ENCODE data around the gene ITGA1. TPM values are rescaled to one million over a fixed set of nuclear protein-coding genes. Genes with fewer than 3 reads are reported as not detected.
"Not testable (repeated sequence)": the region's sequence is repeated elsewhere in the genome, so short reads cannot be mapped to it uniquely, and the experiment has no call there.

The ITGA1 gene
- total RNA-seq, 1 donor from 2014 or later = 42.7 TPM

DNA sequence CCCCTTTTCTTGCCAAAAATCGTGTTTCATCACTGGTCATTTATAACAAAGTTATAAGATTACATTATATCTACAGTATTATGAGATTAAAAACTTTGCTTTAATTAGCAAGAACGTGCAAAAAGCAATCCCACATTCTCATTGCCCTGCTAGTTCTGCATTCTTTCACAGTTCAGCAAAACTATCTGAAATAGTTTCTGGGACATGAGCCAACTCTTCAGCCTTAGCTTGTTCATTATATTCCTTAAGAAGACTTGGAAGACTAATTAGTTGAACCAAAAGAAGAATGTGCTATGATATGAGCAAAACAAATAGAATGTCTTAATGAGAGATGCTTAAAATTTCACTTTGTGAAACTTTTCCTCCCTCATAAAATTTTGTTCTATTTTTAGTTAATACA, 76.7 kb downstream of the ITGA1 start:
- Histone ChIP-seq H3K4me3 (peak overlapping the region in 1 of 2 donors; percentile 40), H3K9me3 (no peaks in the 10 kb centered on the region), H3K27ac (peak overlapping the region; percentile 61 to 80), H3K36me3 (peaks cover 4 to 17% of the 10 kb centered on the region in 2 donors), H3K4me1 (peaks cover 4 to 12% of the 10 kb centered on the region in 2 donors), H3K27me3 (no peaks in the 10 kb centered on the region)
- DNase-seq (ENCODE audit: low spot score in 2 of 2) = no peak
- intact Hi-C loops (cut with DNase I) = no loop called here
- TF ChIP-seq, protein P1, sequence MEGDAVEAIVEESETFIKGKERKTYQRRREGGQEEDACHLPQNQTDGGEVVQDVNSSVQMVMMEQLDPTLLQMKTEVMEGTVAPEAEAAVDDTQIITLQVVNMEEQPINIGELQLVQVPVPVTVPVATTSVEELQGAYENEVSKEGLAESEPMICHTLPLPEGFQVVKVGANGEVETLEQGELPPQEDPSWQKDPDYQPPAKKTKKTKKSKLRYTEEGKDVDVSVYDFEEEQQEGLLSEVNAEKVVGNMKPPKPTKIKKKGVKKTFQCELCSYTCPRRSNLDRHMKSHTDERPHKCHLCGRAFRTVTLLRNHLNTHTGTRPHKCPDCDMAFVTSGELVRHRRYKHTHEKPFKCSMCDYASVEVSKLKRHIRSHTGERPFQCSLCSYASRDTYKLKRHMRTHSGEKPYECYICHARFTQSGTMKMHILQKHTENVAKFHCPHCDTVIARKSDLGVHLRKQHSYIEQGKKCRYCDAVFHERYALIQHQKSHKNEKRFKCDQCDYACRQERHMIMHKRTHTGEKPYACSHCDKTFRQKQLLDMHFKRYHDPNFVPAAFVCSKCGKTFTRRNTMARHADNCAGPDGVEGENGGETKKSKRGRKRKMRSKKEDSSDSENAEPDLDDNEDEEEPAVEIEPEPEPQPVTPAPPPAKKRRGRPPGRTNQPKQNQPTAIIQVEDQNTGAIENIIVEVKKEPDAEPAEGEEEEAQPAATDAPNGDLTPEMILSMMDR (IDR thresholded peaks at IDR 0.05) = no peak

DNA sequence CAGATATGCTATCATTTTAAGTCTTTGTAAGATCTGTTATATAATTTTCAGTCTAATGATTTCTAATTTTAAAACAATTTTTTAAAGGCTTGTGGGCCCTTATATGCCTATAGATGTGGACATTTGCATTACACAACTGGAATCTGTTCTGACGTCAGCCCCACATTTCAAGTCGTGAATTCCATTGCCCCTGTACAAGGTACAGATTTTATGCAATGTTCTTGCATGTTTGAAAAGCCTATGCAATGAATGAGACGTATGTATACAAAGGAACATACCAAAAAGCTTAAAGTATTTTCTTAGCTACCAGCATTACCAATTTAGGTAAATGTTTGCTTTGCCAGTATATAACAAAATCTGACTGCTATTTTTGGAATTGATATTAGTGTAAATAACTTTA, 77.2 kb downstream of the ITGA1 start:
- Histone ChIP-seq H3K36me3 (peaks cover 4 to 17% of the 10 kb centered on the region in 2 donors), H3K4me3 (no peak overlapping the region), H3K9me3 (no peaks in the 10 kb centered on the region), H3K27ac (peak overlapping the region; percentile 38 to 80), H3K27me3 (no peaks in the 10 kb centered on the region), H3K4me1 (peaks cover 4 to 10% of the 10 kb centered on the region in 2 donors)
- DNase-seq (ENCODE audit: low spot score in 2 of 2) = no peak
- TF ChIP-seq, protein P1 (IDR thresholded peaks at IDR 0.05) = no peak
- intact Hi-C loops (cut with DNase I) = no loop called here

DNA sequence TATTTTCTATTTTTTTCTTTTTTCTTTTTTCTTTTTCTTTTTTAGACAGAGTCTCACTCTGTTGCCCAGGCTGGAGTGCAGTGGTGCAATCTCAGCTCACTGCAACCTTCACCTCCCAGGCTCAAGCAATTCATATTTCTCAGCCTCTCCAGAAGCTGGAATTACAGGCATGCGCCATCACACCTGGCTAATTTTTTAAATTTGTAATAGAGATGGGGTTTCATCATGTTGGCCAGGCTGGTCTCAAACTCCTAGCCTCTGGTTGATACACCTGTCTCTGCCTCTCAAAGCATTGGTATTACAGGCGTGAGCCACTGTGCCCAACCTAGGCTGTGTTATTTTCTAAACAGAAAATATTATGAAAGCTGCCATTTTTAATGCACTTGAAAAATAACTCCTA, 78.3 kb downstream of the ITGA1 start:
- peaks cover 4 to 17% of the 10 kb centered on the region in 2 donors for H3K36me3 ChIP-seq
- H3K9me3 ChIP-seq; intact Hi-C loops (cut with DNase I); DNase-seq (ENCODE audit: low spot score in 2 of 2); H3K4me3 ChIP-seq; H3K27me3 ChIP-seq: not testable (repeated sequence)
- H3K4me1 ChIP-seq = peaks cover 4 to 13% of the 10 kb centered on the region in 2 donors
- peak overlapping the region in 1 of 2 donors; percentile 1 for H3K27ac ChIP-seq

DNA sequence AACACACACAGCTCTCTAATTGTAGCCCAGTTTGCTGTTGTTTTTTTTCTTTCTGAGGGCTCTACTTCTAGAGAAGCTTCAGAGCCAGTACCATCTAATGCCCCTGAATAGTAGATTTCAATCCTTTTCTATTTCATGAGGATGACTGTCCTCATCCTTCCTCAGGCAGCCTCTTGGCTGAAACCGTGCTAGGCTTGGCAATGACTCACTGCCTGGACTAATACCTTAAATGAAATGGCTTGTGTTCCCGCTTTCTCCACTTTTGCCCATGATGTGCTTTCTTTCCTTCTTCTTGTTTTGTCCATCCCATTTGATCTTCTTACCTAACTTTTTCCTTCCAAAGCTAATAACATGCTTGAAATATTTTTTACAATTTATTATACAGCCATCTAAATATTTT, 80.1 kb downstream of the ITGA1 start:
- Histone ChIP-seq H3K4me1 (peaks cover 4 to 13% of the 10 kb centered on the region in 2 donors), H3K36me3 (peaks cover 0 to 11% of the 10 kb centered on the region in 2 donors), H3K27me3 (no peaks in the 10 kb centered on the region), H3K4me3 (no peak overlapping the region), H3K9me3 (no peaks in the 10 kb centered on the region), H3K27ac (peak overlapping the region in 1 of 2 donors; percentile 53)
- DNase-seq (ENCODE audit: low spot score in 2 of 2) = no peak
- intact Hi-C loops (cut with DNase I) = no loop called here
- TF ChIP-seq, protein P1 (IDR thresholded peaks at IDR 0.05) = no peak

DNA sequence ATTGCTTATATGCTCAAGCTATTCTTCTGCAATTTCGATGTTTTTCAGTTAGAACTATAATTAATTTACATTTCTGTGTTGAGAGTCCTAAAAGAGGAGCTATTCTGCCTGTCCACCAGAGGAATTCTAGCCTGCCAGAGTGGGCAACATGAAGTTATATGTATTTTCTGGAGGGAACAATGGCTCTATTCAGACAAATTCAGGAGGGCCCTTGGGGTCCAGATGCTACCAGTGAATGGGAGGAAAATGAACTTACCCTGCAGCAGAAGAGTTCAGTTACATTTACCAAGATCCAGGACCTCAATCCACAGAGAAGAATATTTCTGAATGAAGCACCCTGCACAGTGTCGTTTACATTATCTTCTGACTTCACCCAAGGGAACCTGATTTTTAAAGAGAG, 80.7 kb downstream of the ITGA1 start:
- intact Hi-C loops (cut with DNase I) = no loop called here
- peaks cover 0 to 11% of the 10 kb centered on the region in 2 donors for H3K36me3 ChIP-seq
- H3K27ac ChIP-seq = no peak overlapping the region
- TF ChIP-seq, protein P1 (IDR thresholded peaks at IDR 0.05) = no peak
- no peak overlapping the region for H3K4me3 ChIP-seq
- no peaks in the 10 kb centered on the region for H3K27me3 ChIP-seq
- DNase-seq (ENCODE audit: low spot score in 2 of 2) = no peak
- H3K4me1 ChIP-seq = peaks cover 2 to 10% of the 10 kb centered on the region in 2 donors
- H3K9me3 ChIP-seq = no peaks in the 10 kb centered on the region

DNA sequence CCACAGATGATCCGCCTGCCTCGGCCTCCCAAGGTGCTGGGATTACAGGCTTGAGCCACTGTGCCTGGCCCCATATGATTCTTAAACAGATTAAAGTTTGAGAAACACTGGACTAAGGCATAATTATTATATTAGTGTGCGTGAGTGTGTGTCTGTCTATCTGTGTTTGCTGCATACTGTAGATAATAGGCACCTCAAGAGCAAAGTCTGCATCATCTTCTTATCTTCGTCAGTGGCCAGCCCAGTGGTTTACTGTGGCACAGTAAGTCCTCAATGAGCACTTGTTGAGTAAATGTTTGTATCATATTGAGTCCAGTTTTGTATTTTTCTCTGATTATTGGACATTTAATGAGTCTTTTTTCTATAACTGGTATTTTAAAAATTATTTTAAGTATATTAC, 81.7 kb downstream of the ITGA1 start:
- H3K27ac ChIP-seq = no peak overlapping the region
- no peak for DNase-seq (ENCODE audit: low spot score in 2 of 2)
- peaks cover 0 to 11% of the 10 kb centered on the region in 2 donors for H3K36me3 ChIP-seq
- no peak overlapping the region for H3K4me3 ChIP-seq
- H3K27me3 ChIP-seq = no peaks in the 10 kb centered on the region
- no peaks in the 10 kb centered on the region for H3K9me3 ChIP-seq
- TF ChIP-seq, protein P1 (IDR thresholded peaks at IDR 0.05) = no peak
- intact Hi-C loops (cut with DNase I) = no loop called here
- H3K4me1 ChIP-seq = peaks cover 0 to 7% of the 10 kb centered on the region in 2 donors

Data from ascending aorta (tissue), 2 donors.